ENCODE data around the gene NECAB3. TPM values are rescaled to one million over a fixed set of nuclear protein-coding genes. Genes with fewer than 3 reads are reported as not detected.

NECAB3 gene
- total and polyA plus RNA-seq, 2 of the 13 experiments (the other 11 are each of a cell fraction or from before 2014, with no cell fraction given): 61.5 to 65.5 TPM

DNA sequence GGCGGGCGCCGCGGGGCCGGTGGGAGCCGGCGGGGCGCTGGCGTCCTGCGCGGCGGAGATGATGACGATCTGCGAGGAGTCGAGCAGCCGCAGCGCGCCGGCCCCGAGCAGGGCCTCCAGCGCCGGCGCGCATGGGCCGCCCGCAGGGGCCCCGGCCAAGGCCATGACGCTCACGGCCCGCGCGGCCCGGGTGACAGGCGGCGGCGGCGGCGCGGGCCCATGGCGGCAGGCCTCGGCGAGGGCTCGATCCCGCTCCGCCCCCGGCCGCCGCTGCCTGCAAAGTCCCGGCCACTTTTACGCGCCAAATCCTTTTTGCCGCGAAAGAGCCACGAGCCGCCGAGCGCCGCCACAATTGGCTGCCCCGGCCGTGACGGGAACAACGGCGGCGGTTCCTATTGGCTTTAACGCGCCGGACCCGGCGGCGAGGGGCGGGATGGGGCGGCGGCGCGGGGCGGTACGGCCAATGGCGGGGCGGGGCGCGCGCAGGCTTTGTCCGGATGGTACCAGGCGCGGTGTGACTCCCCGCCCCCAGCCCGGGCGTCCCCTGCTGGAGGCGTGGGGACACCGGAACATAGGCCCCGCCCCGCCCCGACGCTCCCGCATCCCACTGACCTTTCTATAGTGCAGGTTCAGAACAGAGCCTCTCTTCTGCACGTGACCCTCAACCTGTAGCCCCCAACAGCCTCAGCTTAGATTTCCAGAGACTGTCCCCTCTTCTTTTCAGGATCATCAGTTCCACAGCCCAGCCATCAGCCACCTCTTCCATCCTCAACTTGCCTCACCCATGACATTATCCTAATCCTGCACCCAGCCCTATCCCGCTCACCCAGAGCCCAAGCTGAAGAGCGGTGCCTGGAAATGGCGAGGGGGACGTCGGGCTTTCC lies 12.1 kb upstream of the NECAB3 start, which contains the start of gene E2F1 (continued):
- TF ChIP-seq ZNF788 (CRISPR knock-in tag; IDR thresholded peaks at IDR 0.05; ENCODE audit: borderline replicate concordance) (peak; percentile 89; the same call in 1 of the 2 replicates), PCBP1 (IDR thresholded peaks at IDR 0.05; ENCODE audit: borderline replicate concordance, low read depth, low read length) (no peak), ZNF7 (CRISPR knock-in tag; IDR thresholded peaks at IDR 0.05) (no peak), NKX3-1 (CRISPR knock-in tag; IDR thresholded peaks at IDR 0.05) (peak; percentile 91), PAWR (CRISPR knock-in tag; IDR thresholded peaks at IDR 0.05; ENCODE audit: borderline replicate concordance) (no peak), SNAPC2 (CRISPR knock-in tag; IDR thresholded peaks at IDR 0.05) (no peak; the same call in 1 of the 2 replicates), GLI4 (CRISPR knock-in tag; IDR thresholded peaks at IDR 0.05; ENCODE audit: borderline replicate concordance) (no peak), ZNF333 (CRISPR knock-in tag; IDR thresholded peaks at IDR 0.05; ENCODE audit: borderline replicate concordance) (peak; percentile 55; the same call in 1 of the 2 replicates), ZNF777 (CRISPR knock-in tag; IDR thresholded peaks at IDR 0.05) (peak; percentile 56; the same call in 1 of the 2 replicates), IKZF4 (CRISPR knock-in tag; IDR thresholded peaks at IDR 0.05; ENCODE audit: borderline replicate concordance, low read depth, not compliant biosample characterization) (peak; percentile 29), HES4 (CRISPR knock-in tag; IDR thresholded peaks at IDR 0.05; ENCODE audit: borderline replicate concordance) (no peak), ZNF335 (CRISPR knock-in tag; IDR thresholded peaks at IDR 0.05) (no peak), BORCS8-MEF2B (CRISPR knock-in tag; IDR thresholded peaks at IDR 0.05) (peak; percentile 99), FOXK1 (CRISPR knock-in tag; IDR thresholded peaks at IDR 0.05; ENCODE audit: borderline replicate concordance, low read depth) (peak; percentile 77; the same call in 1 of the 2 replicates), MLLT10 (CRISPR knock-in tag; IDR thresholded peaks at IDR 0.05) (no peak), TEAD3 (CRISPR knock-in tag; optimal IDR thresholded peaks at IDR 0.05; ENCODE audit: borderline replicate concordance) (no peak)
- TF ChIP-seq, protein P1, sequence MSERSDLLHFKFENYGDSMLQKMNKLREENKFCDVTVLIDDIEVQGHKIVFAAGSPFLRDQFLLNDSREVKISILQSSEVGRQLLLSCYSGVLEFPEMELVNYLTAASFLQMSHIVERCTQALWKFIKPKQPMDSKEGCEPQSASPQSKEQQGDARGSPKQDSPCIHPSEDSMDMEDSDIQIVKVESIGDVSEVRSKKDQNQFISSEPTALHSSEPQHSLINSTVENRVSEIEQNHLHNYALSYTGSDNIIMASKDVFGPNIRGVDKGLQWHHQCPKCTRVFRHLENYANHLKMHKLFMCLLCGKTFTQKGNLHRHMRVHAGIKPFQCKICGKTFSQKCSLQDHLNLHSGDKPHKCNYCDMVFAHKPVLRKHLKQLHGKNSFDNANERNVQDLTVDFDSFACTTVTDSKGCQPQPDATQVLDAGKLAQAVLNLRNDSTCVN (CRISPR knock-in tag; IDR thresholded peaks at IDR 0.05; ENCODE audit: borderline replicate concordance): peak; percentile 66; the same call in 1 of the 2 replicates
- TF ChIP-seq, protein P2, sequence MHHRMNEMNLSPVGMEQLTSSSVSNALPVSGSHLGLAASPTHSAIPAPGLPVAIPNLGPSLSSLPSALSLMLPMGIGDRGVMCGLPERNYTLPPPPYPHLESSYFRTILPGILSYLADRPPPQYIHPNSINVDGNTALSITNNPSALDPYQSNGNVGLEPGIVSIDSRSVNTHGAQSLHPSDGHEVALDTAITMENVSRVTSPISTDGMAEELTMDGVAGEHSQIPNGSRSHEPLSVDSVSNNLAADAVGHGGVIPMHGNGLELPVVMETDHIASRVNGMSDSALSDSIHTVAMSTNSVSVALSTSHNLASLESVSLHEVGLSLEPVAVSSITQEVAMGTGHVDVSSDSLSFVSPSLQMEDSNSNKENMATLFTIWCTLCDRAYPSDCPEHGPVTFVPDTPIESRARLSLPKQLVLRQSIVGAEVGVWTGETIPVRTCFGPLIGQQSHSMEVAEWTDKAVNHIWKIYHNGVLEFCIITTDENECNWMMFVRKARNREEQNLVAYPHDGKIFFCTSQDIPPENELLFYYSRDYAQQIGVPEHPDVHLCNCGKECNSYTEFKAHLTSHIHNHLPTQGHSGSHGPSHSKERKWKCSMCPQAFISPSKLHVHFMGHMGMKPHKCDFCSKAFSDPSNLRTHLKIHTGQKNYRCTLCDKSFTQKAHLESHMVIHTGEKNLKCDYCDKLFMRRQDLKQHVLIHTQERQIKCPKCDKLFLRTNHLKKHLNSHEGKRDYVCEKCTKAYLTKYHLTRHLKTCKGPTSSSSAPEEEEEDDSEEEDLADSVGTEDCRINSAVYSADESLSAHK (CRISPR knock-in tag; IDR thresholded peaks at IDR 0.05; ENCODE audit: borderline replicate concordance): 0 out of 2 replicates have a peak, but pooled peaks have one; percentile 76
- TF ChIP-seq, protein P3, sequence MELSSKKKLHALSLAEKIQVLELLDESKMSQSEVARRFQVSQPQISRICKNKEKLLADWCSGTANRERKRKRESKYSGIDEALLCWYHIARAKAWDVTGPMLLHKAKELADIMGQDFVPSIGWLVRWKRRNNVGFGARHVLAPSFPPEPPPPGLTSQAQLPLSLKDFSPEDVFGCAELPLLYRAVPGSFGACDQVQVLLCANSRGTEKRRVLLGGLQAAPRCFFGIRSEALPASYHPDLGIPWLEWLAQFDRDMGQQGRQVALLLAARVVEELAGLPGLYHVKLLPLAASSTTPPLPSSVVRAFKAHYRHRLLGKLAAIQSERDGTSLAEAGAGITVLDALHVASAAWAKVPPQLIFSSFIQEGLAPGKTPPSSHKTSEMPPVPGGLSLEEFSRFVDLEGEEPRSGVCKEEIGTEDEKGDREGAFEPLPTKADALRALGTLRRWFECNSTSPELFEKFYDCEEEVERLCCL (CRISPR knock-in tag; IDR thresholded peaks at IDR 0.05; ENCODE audit: borderline replicate concordance): no peak
- TF ChIP-seq, protein P4, sequence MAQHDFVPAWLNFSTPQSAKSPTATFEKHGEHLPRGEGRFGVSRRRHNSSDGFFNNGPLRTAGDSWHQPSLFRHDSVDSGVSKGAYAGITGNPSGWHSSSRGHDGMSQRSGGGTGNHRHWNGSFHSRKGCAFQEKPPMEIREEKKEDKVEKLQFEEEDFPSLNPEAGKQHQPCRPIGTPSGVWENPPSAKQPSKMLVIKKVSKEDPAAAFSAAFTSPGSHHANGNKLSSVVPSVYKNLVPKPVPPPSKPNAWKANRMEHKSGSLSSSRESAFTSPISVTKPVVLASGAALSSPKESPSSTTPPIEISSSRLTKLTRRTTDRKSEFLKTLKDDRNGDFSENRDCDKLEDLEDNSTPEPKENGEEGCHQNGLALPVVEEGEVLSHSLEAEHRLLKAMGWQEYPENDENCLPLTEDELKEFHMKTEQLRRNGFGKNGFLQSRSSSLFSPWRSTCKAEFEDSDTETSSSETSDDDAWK (CRISPR knock-in tag; IDR thresholded peaks at IDR 0.05): no peak
- TF ChIP-seq, protein P5, sequence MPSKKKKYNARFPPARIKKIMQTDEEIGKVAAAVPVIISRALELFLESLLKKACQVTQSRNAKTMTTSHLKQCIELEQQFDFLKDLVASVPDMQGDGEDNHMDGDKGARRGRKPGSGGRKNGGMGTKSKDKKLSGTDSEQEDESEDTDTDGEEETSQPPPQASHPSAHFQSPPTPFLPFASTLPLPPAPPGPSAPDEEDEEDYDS (CRISPR knock-in tag; IDR thresholded peaks at IDR 0.05): peak; percentile 89
